SK-N-SH (cell line): ENCODE measurements around the gene TESK1. TPM values are rescaled to one million over a fixed set of nuclear protein-coding genes. Genes with fewer than 3 reads are reported as not detected.

Experiments
- CTCF ChIA-PET: fragments of 300-600, 350-600 bp; formaldehyde crosslinking; extraction: SDS; loops from one replicate; lab custom pipeline; 2021; lab: Yijun Ruan, JAX
- POLR2A ChIA-PET: fragments of 350-600 bp; sonication (Branson Sonifier 250); formaldehyde crosslinking; extraction: SDS; loops from one replicate; lab custom pipeline; 2020; ENCODE audit warnings: antibody characterized with exemption, inconsistent platforms; lab: Yijun Ruan, JAX
- DNase-seq: peaks from one replicate; pipeline ENCODE4 v3.0.0; 2012
- H2AFZ ChIP-seq: fragments of 200-600 bp; sonication (generic); 2 replicates; pipeline ENCODE4 v1.8.1; 2016; ENCODE audit warnings: antibody characterized with exemption, mild to moderate bottlenecking, low read depth
- H3F3A ChIP-seq: fragments of 200-600 bp; sonication (generic); replicated peaks from 2 replicates; pipeline ENCODE3; 2016; ENCODE audit warnings: antibody characterized with exemption, mild to moderate bottlenecking; ENCODE audit not compliant: insufficient read depth
- H3K27ac ChIP-seq, 2 experiments: fragments of 200-500 bp in 1 of 2; fragments of 200-600 bp in 1 of 2; sonication (Bioruptor generic) in 1 of 2; sonication (generic), shearing (Covaris generic) in 1 of 2; 2 replicates each; pipeline versions ENCODE4 v1.5.1 to v1.6.1; 2014 to 2016; ENCODE audit warnings: low read depth in 2 of 2, inconsistent platforms in 1 of 2, low read length in 1 of 2, mild to moderate bottlenecking in 1 of 2, mixed read lengths in 1 of 2
- H3K27me3 ChIP-seq: fragments of 200-600 bp; sonication (generic), shearing (Covaris generic); 2 replicates; pipeline ENCODE4 v1.6.1; 2016; ENCODE audit warnings: mixed run types; ENCODE audit not compliant: insufficient read depth
- H3K36me3 ChIP-seq, 2 experiments: fragments of 200-500 bp in 1 of 2; fragments of 200-600 bp in 1 of 2; sonication (Bioruptor generic) in 1 of 2; sonication (generic) in 1 of 2; replicated peaks in 1 of 2; 2 replicates each; pipeline versions ENCODE3 to v1.5.1; 2014 to 2016; ENCODE audit warnings: low read length in 1 of 2, mild to moderate bottlenecking in 1 of 2; ENCODE audit not compliant: insufficient read depth in 2 of 2, control insufficient read depth in 1 of 2
- H3K4me1 ChIP-seq, 2 experiments: fragments of 200-500 bp in 1 of 2; fragments of 200-600 bp in 1 of 2; sonication (Bioruptor generic) in 1 of 2; sonication (generic), shearing (Covaris generic) in 1 of 2; 2 replicates each; pipeline versions ENCODE4 v1.5.1 to v1.6.1; 2014 to 2016; ENCODE audit warnings: low read depth in 1 of 2, low read length in 1 of 2, mixed run types in 1 of 2; ENCODE audit not compliant: insufficient read depth in 2 of 2, control insufficient read depth in 1 of 2
- H3K4me2 ChIP-seq: fragments of 200-600 bp; sonication (generic), shearing (Covaris generic); 2 replicates; pipeline ENCODE4 v1.6.1; 2017; ENCODE audit warnings: mixed run types
- H3K4me3 ChIP-seq, 2 experiments: fragments of 200-500 bp in 1 of 2; fragments of 200-600 bp in 1 of 2; sonication (Bioruptor generic) in 1 of 2; sonication (generic), shearing (Covaris generic) in 1 of 2; 2 replicates each; pipeline versions ENCODE4 v1.5.1 to v1.8.1; 2014 to 2016; ENCODE audit warnings: low read depth in 2 of 2, inconsistent platforms in 1 of 2, low read length in 1 of 2, mild to moderate bottlenecking in 1 of 2, mixed read lengths in 1 of 2, moderate library complexity in 1 of 2
- H3K79me2 ChIP-seq: fragments of 200-600 bp; sonication (generic); 2 replicates; pipeline ENCODE4 v1.8.1; 2017; ENCODE audit warnings: mild to moderate bottlenecking; ENCODE audit not compliant: insufficient read depth
- H3K9ac ChIP-seq: fragments of 200-600 bp; sonication (generic); 2 replicates; pipeline ENCODE4 v1.6.1; 2017; ENCODE audit warnings: mixed run types
- H3K9me2 ChIP-seq: fragments of 200-600 bp; sonication (generic); 2 replicates; pipeline ENCODE4 v1.6.1; 2017; ENCODE audit warnings: mixed run types
- H3K9me3 ChIP-seq: fragments of 200-600 bp; sonication (generic); 2 replicates; pipeline ENCODE4 v1.6.1; 2017; ENCODE audit warnings: mixed run types, mild to moderate bottlenecking, moderate library complexity
- H4K20me1 ChIP-seq: fragments of 200-600 bp; sonication (generic); 2 replicates; pipeline ENCODE4 v1.6.1; 2017; ENCODE audit warnings: mild to moderate bottlenecking, mixed run types; ENCODE audit not compliant: insufficient read depth
- CHD2 ChIP-seq: fragments of 150-350 bp; IDR thresholded peaks from 2 replicates; pipeline ENCODE4 v1.6.1; 2018; ENCODE audit warnings: low read length; ENCODE audit not compliant: partially characterized antibody
- ELF1 ChIP-seq: IDR thresholded peaks from 2 replicates; pipeline ENCODE4 v1.4.0; 2012
- EP300 ChIP-seq, 2 experiments: IDR thresholded peaks; 2 replicates each; pipeline versions ENCODE4 v1.4.0 to v1.6.1; 2012; ENCODE audit warnings: borderline replicate concordance in 1 of 2, low read depth in 1 of 2, low read length in 1 of 2
- EZH2phosphoT487 ChIP-seq: fragments of 200-600 bp; sonication (generic); IDR thresholded peaks from 2 replicates; pipeline ENCODE4 v1.6.1; 2017; ENCODE audit warnings: low read depth, mixed run types, mild to moderate bottlenecking, antibody characterized with exemption, moderate library complexity, borderline replicate concordance
- FOSL2 ChIP-seq: IDR thresholded peaks from 2 replicates; pipeline ENCODE4 v1.4.0; 2012; ENCODE audit warnings: low read depth, mild to moderate bottlenecking, moderate library complexity, borderline replicate concordance
- GATA2 ChIP-seq: sonication (generic); formaldehyde crosslinking; IDR thresholded peaks from 2 replicates; pipeline ENCODE4 v1.5.0; 2020; ENCODE audit warnings: mild to moderate bottlenecking, missing genetic modification reagents
- JUND ChIP-seq: IDR thresholded peaks from 2 replicates; pipeline ENCODE4 v1.4.0; 2012
- POLR2AphosphoS5 ChIP-seq: IDR thresholded peaks from 2 replicates; pipeline ENCODE4 v1.6.1; 2012; ENCODE audit warnings: low read depth, low read length
- RAD21 ChIP-seq: IDR thresholded peaks from 2 replicates; pipeline ENCODE4 v1.6.1; 2012; ENCODE audit warnings: mild to moderate bottlenecking, low read length
- RXRA ChIP-seq: IDR thresholded peaks from 2 replicates; pipeline ENCODE4 v1.4.0; 2012; ENCODE audit warnings: low read depth, mild to moderate bottlenecking, borderline replicate concordance
- WGBS: methylation state at CpG from one replicate; pipeline ENCODE4 v1.1.6; 2017; ENCODE audit warnings: low lambda C conversion rate; 5-methylcytosine and 5-hydroxymethylcytosine counted together
- polyA plus RNA-seq, 3 experiments: library from polyadenylated mRNA; depleted of rRNA; stranded (reverse); fragments of >200 nt; gene quantifications; 2 replicates each; pipeline ENCODE4 v1.2.3, GENCODE V29; 2012
- TF ChIP-seq, protein P1 (sequence below): fragments of 150-350 bp; IDR thresholded peaks from 2 replicates; pipeline ENCODE4 v1.6.1; 2016; ENCODE audit warnings: mild to moderate bottlenecking, low read depth, low read length
- TF ChIP-seq, protein P2 (sequence below): IDR thresholded peaks from 2 replicates; pipeline ENCODE4; 2012
- TF ChIP-seq, protein P3 (sequence below): IDR thresholded peaks from 2 replicates; pipeline ENCODE4 v1.4.0; 2012; ENCODE audit warnings: low read depth, borderline replicate concordance

The TESK1 gene
- polyA plus RNA-seq, 1 of the 3 experiments (the other 2 are of a cell fraction), result 26.0 TPM

DNA sequence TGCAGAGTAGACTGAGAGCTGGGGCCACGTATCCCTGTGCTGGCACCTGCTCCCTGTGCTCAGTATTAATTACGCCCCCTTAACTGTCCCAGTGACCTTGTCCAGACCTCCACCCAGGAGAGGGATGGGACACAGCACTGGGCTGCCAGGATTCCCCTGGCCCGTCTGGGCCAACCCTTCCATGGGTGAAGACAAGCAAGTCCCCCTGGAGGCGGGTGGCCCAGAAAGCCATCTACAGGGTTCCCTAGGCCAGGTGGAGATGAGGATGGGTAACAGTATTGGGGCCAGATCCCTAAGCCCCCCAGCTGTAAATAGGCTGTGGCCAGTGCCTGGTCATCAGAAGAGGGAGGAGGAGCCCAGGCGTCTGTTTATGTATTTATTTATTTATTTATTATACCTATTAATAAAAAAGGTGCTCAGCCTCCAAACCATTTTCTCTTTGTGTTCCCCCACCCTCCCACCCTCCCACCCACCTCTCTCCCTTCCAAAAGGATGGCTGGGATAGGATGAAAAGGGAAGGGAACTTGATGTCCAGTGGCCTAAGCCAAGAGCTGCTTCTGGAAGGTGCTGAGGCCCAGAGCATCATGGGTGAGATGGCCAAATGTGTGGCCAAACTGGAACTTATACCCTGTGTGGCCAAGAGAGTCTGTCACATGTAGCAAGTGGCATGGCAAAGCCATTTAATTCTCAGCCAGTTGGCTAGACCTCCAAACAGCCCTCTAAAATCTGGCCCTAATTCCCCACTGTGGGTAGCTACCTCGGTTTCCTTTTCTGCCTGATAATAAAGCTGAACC is 43.4 kb upstream of the TESK1 start:
- H4K20me1 ChIP-seq, result no peaks in the 10 kb centered on the region
- no peaks in the 10 kb centered on the region for H3K9me2 ChIP-seq
- DNase-seq, result no peak
- H3F3A ChIP-seq, result peaks cover 3% of the 10 kb centered on the region
- no peak overlapping the region for H3K4me2 ChIP-seq
- POLR2A ChIA-PET, result no interaction called here
- no peak overlapping the region for H3K27ac ChIP-seq
- peaks cover 0 to 3% of the 10 kb centered on the region in 2 experiments; a peak in 1 of 4 replicates for H3K4me1 ChIP-seq
- no peak overlapping the region for H3K9ac ChIP-seq
- H3K79me2 ChIP-seq, result no peaks in the 10 kb centered on the region
- no peak overlapping the region for H2AFZ ChIP-seq
- 89% methylated on average over 6 of the region's 6 CpGs for WGBS
- no peaks in the 10 kb centered on the region for H3K27me3 ChIP-seq
- TF ChIP-seq EZH2phosphoT487, result no peak
- TF ChIP-seq GATA2 (CRISPR knock-in tag), result no peak
- TF ChIP-seq JUND, result no peak
- TF ChIP-seq RXRA, result no peak
- no peak for TF ChIP-seq ELF1
- TF ChIP-seq RAD21, result no peak
- no peak for TF ChIP-seq POLR2AphosphoS5
- no peak for TF ChIP-seq EP300 (IDR thresholded peaks at IDR 0.05; ENCODE audit: borderline replicate concordance in 1 of 2, low read depth in 1 of 2, low read length in 1 of 2)
- no peak for TF ChIP-seq FOSL2
- TF ChIP-seq, protein P1, sequence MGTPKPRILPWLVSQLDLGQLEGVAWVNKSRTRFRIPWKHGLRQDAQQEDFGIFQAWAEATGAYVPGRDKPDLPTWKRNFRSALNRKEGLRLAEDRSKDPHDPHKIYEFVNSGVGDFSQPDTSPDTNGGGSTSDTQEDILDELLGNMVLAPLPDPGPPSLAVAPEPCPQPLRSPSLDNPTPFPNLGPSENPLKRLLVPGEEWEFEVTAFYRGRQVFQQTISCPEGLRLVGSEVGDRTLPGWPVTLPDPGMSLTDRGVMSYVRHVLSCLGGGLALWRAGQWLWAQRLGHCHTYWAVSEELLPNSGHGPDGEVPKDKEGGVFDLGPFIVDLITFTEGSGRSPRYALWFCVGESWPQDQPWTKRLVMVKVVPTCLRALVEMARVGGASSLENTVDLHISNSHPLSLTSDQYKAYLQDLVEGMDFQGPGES, result no peak
- no peak for TF ChIP-seq CHD2
- TF ChIP-seq, protein P2, sequence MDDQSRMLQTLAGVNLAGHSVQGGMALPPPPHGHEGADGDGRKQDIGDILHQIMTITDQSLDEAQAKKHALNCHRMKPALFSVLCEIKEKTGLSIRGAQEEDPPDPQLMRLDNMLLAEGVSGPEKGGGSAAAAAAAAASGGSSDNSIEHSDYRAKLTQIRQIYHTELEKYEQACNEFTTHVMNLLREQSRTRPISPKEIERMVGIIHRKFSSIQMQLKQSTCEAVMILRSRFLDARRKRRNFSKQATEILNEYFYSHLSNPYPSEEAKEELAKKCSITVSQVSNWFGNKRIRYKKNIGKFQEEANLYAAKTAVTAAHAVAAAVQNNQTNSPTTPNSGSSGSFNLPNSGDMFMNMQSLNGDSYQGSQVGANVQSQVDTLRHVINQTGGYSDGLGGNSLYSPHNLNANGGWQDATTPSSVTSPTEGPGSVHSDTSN, result no peak
- TF ChIP-seq, protein P3, sequence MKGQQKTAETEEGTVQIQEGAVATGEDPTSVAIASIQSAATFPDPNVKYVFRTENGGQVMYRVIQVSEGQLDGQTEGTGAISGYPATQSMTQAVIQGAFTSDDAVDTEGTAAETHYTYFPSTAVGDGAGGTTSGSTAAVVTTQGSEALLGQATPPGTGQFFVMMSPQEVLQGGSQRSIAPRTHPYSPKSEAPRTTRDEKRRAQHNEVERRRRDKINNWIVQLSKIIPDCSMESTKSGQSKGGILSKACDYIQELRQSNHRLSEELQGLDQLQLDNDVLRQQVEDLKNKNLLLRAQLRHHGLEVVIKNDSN, result no peak
- TF ChIP-seq, all 33 proteins: peak for 0
- peaks cover 9 to 33% of the 10 kb centered on the region in 2 experiments for H3K36me3 ChIP-seq
- no peak overlapping the region for H3K4me3 ChIP-seq
- CTCF ChIA-PET, result interaction anchor here (1.2 to 2.5 kb wide), 5 partner anchors 8 to 72 kb away, joined by 4 to 18 read pairs (median 4); partner anchors contain the start of gene RUSC2
- H3K9me3 ChIP-seq, result no peaks in the 10 kb centered on the region
